PC-9 (cell line): Measurements from ENCODE around the gene MYL12A. TPM values are rescaled to one million over a fixed set of nuclear protein-coding genes. Genes with fewer than 3 reads are reported as not detected.

Experiments used
- BruUV-seq: library from RNA; stranded (reverse); fragments of 400-500 nt; replicated peaks from 2 replicates; lab custom pipeline; 2021; lab: Mats Ljungman, UMichigan
- CTCF ChIA-PET: fragments of 300-600 bp; sonication (Branson Sonifier 250); formaldehyde crosslinking; loops from one replicate; lab custom pipeline; 2022; ENCODE audit warnings: antibody characterized with exemption; lab: Charles Lee
- POLR2A ChIA-PET: fragments of 300-600 bp; sonication (Branson Sonifier 250); formaldehyde crosslinking; loops from one replicate; lab custom pipeline; 2022; ENCODE audit warnings: antibody characterized with exemption; ENCODE audit not compliant: unreplicated experiment; lab: Charles Lee
- DNase-seq, 2 experiments: peaks; one replicate each; pipeline versions ENCODE4 v3.0.0 to v3.0.0-alpha.2; 2015 to 2022; ENCODE audit warnings: mixed read lengths in 1 of 2
- H2AFZ ChIP-seq: fragments of 200-600 bp; sonication (generic); 2 replicates; pipeline ENCODE4 v1.8.1; 2017; ENCODE audit warnings: antibody characterized with exemption
- H3F3A ChIP-seq: fragments of 200-600 bp; sonication (generic); 2 replicates; pipeline ENCODE4 v1.8.1; 2017; ENCODE audit warnings: antibody characterized with exemption, mild to moderate bottlenecking, low read depth; ENCODE audit not compliant: insufficient read depth
- H3K27ac ChIP-seq: fragments of 200-600 bp; sonication (generic); 2 replicates; pipeline ENCODE4 v1.6.1; 2016; ENCODE audit warnings: mixed run types
- H3K27me3 ChIP-seq: fragments of 200-600 bp; sonication (generic); 2 replicates; pipeline ENCODE4 v1.6.1; 2016; ENCODE audit warnings: low read depth, mixed run types; ENCODE audit not compliant: insufficient read depth
- H3K36me3 ChIP-seq: fragments of 200-600 bp; sonication (generic); 2 replicates; pipeline ENCODE4 v1.6.1; 2016; ENCODE audit warnings: low read depth, mixed run types
- H3K4me1 ChIP-seq: fragments of 200-600 bp; sonication (generic); replicated peaks from 2 replicates; pipeline ENCODE4 v1.6.1; 2016; ENCODE audit warnings: mixed run types; ENCODE audit not compliant: insufficient read depth
- H3K4me2 ChIP-seq: fragments of 200-600 bp; sonication (generic); 2 replicates; pipeline ENCODE4 v1.6.1; 2017; ENCODE audit warnings: mixed run types
- H3K4me3 ChIP-seq: fragments of 200-600 bp; sonication (generic); 2 replicates; pipeline ENCODE4 v1.6.1; 2016; ENCODE audit warnings: mixed run types
- H3K79me2 ChIP-seq: fragments of 200-600 bp; sonication (generic); 2 replicates; pipeline ENCODE4 v1.6.1; 2017; ENCODE audit warnings: low read depth, mixed run types
- H3K9me2 ChIP-seq: fragments of 200-600 bp; sonication (generic); 2 replicates; pipeline ENCODE4 v1.8.1; 2017; ENCODE audit warnings: mild to moderate bottlenecking; ENCODE audit not compliant: insufficient read depth
- H3K9me3 ChIP-seq: fragments of 200-600 bp; sonication (generic); 2 replicates; pipeline ENCODE4 v1.8.1; 2016; ENCODE audit warnings: low read depth; ENCODE audit not compliant: insufficient read depth
- H4K20me1 ChIP-seq: fragments of 200-600 bp; sonication (generic); 2 replicates; pipeline ENCODE4 v1.8.1; 2017; ENCODE audit not compliant: insufficient read depth
- EZH2 ChIP-seq: fragments of 200-600 bp; sonication (generic); IDR thresholded peaks from 2 replicates; pipeline ENCODE4 v1.8.0; 2017; ENCODE audit warnings: antibody characterized with exemption, low read depth
- intact Hi-C: fragments of 100-400 bp; cut with micrococcal nuclease; formaldehyde crosslinking; loops from one replicate; pipeline ENCODE4 v1.10.0; 2022; ENCODE audit not compliant: unreplicated experiment
- total RNA-seq: library from RNA; stranded (reverse); gene quantifications from 2 replicates; pipeline ENCODE4 v1.2.3, GENCODE V29; 2021
- TF ChIP-seq, protein P1 (sequence below): fragments of 200-600 bp; sonication (generic); conservative IDR thresholded peaks from 2 replicates; pipeline ENCODE4 v1.6.1; 2017; ENCODE audit warnings: mixed run types, antibody characterized with exemption, mild to moderate bottlenecking, moderate library complexity

MYL12A gene
- total RNA-seq, 1 experiment from 2014 or later, result 532 TPM

DNA sequence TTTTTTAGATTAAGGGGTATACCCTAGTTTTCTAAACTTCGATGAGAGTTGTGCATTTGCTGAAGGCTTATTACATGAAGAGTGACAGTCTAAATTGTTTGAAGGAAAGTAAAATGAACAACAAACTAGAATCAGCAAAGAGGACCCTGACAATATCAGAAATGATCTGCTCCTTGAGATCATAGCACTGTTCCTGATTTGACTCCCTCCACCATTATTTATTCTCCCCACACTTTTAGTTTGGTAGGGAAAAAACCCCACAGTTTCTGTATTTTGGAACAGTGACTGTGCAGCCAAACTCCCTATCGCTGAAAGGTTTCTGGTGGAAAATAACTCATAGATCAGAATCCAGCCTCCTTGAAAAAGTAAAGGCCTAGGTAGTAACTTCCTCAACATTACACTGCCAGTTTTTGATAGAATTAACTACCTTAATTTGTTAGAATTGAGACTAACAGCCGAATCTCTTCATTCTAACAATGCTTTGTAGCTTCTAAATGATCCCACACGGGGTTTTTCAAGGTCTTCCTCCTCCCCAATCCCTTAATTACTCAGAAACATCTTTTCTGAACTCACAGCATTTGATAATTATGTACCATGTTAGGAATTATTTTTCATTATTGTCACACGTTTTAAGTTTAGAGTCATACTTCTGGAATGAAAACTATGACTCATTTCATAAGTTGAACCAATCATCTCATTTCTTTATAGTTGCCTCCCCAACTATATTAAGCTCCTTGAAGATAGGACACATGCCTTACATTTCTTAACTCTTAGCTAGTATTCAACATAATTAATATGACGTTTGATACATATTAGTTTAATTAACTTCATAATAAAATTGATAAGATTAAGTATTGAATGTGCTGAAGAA is 2.9 kb downstream of the MYL12A start:
- no peaks in the 10 kb centered on the region for H3K9me2 ChIP-seq
- H3K27me3 ChIP-seq, result no peaks in the 10 kb centered on the region
- peaks cover 30% of the 10 kb centered on the region for H3K4me1 ChIP-seq
- TSS peak; percentile 22 for BruUV-seq
- H3K79me2 ChIP-seq, result peaks cover 68% of the 10 kb centered on the region
- peak overlapping the region; percentile 65 for H3K27ac ChIP-seq
- no peaks in the 10 kb centered on the region for H3K9me3 ChIP-seq
- peak overlapping the region; percentile 39; the same call in 1 of the 2 replicates for H3K4me3 ChIP-seq
- DNase-seq, result peak in 1 of 2 experiments; percentile 84
- POLR2A ChIA-PET, result interaction anchor here (0.5 to 0.7 kb wide), 11 partner anchors 12 to 544 kb away, joined by 3 to 9 read pairs (median 4); no protein-coding TSS in a partner anchor
- peak overlapping the region; percentile 54 for H3K4me2 ChIP-seq
- H4K20me1 ChIP-seq, result 0 out of 2 replicates have a peak, but pooled peaks cover 6% of the 10 kb centered on the region
- TF ChIP-seq, protein P1, sequence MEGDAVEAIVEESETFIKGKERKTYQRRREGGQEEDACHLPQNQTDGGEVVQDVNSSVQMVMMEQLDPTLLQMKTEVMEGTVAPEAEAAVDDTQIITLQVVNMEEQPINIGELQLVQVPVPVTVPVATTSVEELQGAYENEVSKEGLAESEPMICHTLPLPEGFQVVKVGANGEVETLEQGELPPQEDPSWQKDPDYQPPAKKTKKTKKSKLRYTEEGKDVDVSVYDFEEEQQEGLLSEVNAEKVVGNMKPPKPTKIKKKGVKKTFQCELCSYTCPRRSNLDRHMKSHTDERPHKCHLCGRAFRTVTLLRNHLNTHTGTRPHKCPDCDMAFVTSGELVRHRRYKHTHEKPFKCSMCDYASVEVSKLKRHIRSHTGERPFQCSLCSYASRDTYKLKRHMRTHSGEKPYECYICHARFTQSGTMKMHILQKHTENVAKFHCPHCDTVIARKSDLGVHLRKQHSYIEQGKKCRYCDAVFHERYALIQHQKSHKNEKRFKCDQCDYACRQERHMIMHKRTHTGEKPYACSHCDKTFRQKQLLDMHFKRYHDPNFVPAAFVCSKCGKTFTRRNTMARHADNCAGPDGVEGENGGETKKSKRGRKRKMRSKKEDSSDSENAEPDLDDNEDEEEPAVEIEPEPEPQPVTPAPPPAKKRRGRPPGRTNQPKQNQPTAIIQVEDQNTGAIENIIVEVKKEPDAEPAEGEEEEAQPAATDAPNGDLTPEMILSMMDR, result no peak
- no peak for TF ChIP-seq EZH2
- H2AFZ ChIP-seq, result no peak overlapping the region
- CTCF ChIA-PET, result interaction anchor here (0.6 to 0.9 kb wide), 4 partner anchors 26 to 745 kb away, joined by 3 to 12 read pairs (median 4); partner anchors contain the start of gene LPIN2
- H3K36me3 ChIP-seq, result peaks cover 46% of the 10 kb centered on the region
- peaks cover 41% of the 10 kb centered on the region for H3F3A ChIP-seq
- intact Hi-C loops, result no loop called here

GRCh38 chr18:3251249-3251962 is 3.8 kb downstream of the MYL12A start:
- Histone ChIP-seq H3K36me3 (peaks cover 56% of the 10 kb centered on the region), H3K9me3 (no peaks in the 10 kb centered on the region), H3K79me2 (peaks cover 65% of the 10 kb centered on the region), H3K27ac (no peak overlapping the region), H3K27me3 (no peaks in the 10 kb centered on the region), H2AFZ (no peak overlapping the region), H3K4me3 (no peak overlapping the region), H4K20me1 (0 out of 2 replicates have a peak, but pooled peaks cover 6% of the 10 kb centered on the region), H3F3A (peaks cover 49% of the 10 kb centered on the region), H3K4me1 (peaks cover 31% of the 10 kb centered on the region), H3K4me2 (0 out of 2 replicates have a peak overlapping the region, but pooled peaks have one; percentile 9), H3K9me2 (no peaks in the 10 kb centered on the region)
- CTCF ChIA-PET, result interaction anchor here (0.6 to 0.9 kb wide), 3 partner anchors 27 to 744 kb away, joined by 3 to 5 read pairs (median 3); partner anchors contain the start of gene LPIN2
- no peak for DNase-seq
- no peak for TF ChIP-seq EZH2
- TF ChIP-seq, protein P1, result no peak
- intact Hi-C loops, result no loop called here
- no TSS peak for BruUV-seq
- POLR2A ChIA-PET, result interaction anchor here (0.5 to 0.7 kb wide), 11 partner anchors 12 to 876 kb away, joined by 3 to 9 read pairs (median 4); no protein-coding TSS in a partner anchor

DNA sequence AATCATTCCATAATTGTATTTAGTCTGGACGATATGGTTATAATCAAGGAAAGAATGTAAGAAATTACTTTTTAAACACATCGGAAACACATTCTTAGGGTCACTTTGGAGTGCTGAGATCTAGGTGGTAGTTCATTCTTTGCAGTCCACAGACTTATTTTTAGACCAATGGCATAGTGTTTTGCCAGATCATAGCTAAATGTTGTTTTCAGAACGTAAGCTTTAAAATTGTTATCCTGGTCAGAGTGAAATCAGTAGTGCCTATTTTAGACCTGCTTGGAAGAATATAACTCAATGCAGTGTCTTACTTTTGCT is 4.3 kb downstream of the MYL12A start:
- peaks cover 56% of the 10 kb centered on the region for H3K36me3 ChIP-seq
- no peaks in the 10 kb centered on the region for H3K9me3 ChIP-seq
- H3K4me1 ChIP-seq, result peaks cover 33% of the 10 kb centered on the region
- intact Hi-C loops, result no loop called here
- ChIA-PET POLR2A (interaction anchor here (0.6 to 0.7 kb wide), 2 partner anchors 99 to 877 kb away, joined by 5 to 6 read pairs; no protein-coding TSS in a partner anchor), CTCF (no interaction called here)
- H2AFZ ChIP-seq, result no peak overlapping the region
- no peak for DNase-seq
- H3K4me2 ChIP-seq, result no peak overlapping the region
- peaks cover 49% of the 10 kb centered on the region for H3F3A ChIP-seq
- no peak overlapping the region for H3K27ac ChIP-seq
- TF ChIP-seq EZH2, result no peak
- TF ChIP-seq, protein P1, result no peak
- no peak overlapping the region for H3K4me3 ChIP-seq
- 0 out of 2 replicates have a peak, but pooled peaks cover 6% of the 10 kb centered on the region for H4K20me1 ChIP-seq
- H3K79me2 ChIP-seq, result peaks cover 63% of the 10 kb centered on the region
- no peaks in the 10 kb centered on the region for H3K9me2 ChIP-seq
- H3K27me3 ChIP-seq, result no peaks in the 10 kb centered on the region
- BruUV-seq, result no TSS peak
